Measurements from ENCODE around the gene GLG1. TPM values are rescaled to one million over a fixed set of nuclear protein-coding genes. Genes with fewer than 3 reads are reported as not detected.
"Not testable (repeated sequence)": the region's sequence is repeated elsewhere in the genome, so short reads cannot be mapped to it uniquely, and the experiment has no call there.

GLG1 gene
- total RNA-seq, 1 experiment from 2014 or later: 78.4 TPM

DNA sequence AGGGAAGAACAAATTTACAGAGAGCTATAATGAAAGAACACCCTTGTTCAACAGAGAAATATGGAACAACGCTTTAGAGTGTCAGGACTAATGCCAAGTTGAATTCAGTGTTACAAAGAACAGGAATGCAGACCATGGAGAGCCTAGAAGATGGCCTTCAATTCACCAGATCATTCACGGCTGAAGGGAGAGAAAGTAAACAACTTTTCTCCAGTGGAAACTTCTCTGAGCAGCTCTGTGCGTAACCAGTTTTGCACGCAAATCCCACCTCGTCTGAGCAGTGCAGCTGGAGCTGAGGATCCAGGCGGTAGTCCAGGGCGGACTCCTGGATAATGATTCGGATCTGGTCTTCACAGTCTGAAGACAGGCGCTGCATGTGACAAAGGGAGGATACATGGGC lies 145.1 kb downstream of the GLG1 start:
- in situ Hi-C loops (cut with HindIII; ENCODE audit: low sequenced_read_pairs): no loop called here
- DNase-seq (ENCODE audit: low spot score): no peak

GRCh38 chr16:74460542-74460941 lies 146.4 kb downstream of the GLG1 start:
- in situ Hi-C loops (cut with HindIII; ENCODE audit: low sequenced_read_pairs): no loop called here
- DNase-seq (ENCODE audit: low spot score): no peak

DNA sequence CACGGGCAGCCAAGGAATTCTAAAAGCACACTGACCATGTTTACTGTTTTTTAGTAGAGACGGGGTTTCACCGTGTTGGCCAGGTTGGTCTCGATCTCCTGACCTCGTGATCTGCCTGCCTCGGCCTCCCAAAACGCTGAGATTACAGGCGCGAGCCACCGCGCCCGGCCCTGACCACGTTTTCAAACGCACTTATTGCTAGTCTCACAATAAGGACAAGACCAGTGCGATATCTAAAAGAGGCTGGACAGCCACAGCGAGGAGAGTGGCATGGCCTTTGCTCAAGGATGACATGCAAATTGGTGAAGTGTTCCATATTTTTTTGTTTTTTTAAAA lies 150.7 kb downstream of the GLG1 start:
- in situ Hi-C loops (cut with HindIII; ENCODE audit: low sequenced_read_pairs): no loop called here
- no peak for DNase-seq (ENCODE audit: low spot score)

DNA sequence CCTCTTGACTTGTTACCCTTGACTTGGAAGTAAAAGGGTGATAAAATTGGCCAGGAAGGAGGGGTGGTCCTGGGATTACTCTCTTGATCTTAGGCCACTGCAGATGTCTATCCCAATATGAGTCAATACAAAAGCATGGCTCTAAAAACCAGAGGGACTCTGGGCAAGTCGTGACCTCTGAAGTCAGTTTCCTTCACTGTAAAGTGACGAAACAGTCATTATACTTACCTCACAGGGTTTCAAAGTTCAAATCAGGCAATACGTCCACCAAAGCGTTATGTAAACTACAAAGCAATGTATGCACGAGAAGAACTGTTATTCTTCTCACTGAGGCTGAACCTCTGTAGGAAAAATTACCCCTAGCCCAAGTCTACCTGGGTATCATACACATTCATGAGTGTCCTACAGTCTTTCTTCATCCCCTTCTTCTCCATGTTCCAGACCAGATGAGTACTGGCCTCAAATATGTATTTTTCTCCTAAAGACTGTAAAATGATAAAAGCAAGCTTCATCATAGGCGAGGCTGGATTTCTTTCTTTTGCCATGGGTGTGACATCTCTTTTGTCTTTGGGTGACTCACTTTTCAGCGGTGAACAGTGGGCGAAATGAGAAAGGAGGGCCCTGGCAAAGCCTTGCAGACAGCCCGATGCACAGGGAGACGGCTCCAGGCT lies 151.2 kb downstream of the GLG1 start:
- in situ Hi-C loops (cut with HindIII; ENCODE audit: low sequenced_read_pairs): no loop called here
- no peak for DNase-seq (ENCODE audit: low spot score)

GRCh38 chr16:74455213-74455612 lies 151.7 kb downstream of the GLG1 start:
- DNase-seq (ENCODE audit: low spot score): no peak
- in situ Hi-C loops (cut with HindIII; ENCODE audit: low sequenced_read_pairs): no loop called here

- in situ Hi-C loops (cut with HindIII; ENCODE audit: low sequenced_read_pairs): no loop called here
- no peak for DNase-seq (ENCODE audit: low spot score)
Observed at GRCh38 chr16:74451951-74452758, 154.8 kb downstream of the GLG1 start.

DNA sequence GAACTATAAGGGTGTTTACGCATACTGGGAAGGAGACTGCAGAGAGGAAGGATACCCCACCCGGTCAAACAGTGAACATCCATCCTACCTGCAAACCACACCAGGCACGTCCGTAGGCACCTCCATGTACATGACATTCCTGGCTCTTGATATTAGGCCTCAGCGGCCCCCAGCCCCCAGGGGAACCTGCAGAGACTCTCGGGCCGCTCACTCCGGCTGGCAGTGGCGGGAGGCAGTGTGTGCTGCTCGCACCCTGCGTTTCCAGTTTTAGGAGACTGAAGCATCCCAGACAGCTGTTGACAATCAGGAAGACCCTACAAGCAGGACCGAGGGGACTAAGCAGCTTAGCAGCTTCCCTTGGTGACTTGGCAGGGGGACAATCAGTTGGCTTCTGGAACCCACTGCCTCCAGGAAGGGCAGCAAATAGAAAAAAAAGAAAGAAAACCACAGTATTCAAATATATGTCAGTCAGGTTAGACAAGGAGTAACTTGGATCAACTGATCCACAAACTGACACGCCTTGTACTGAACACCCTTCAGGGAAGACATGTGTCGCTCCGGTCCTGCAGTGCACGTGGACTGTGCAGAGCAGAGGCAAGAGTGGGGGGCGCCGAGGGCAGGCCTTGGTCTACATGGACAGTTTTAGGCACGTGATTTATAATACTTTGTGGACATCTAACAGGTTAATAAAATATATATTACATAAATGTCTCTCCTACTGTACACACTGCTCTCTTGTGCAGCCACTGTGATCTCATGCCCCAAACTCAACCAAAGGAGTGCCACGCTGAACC lies 155.8 kb downstream of the GLG1 start:
- DNase-seq (ENCODE audit: low spot score): no peak
- in situ Hi-C loops (cut with HindIII; ENCODE audit: low sequenced_read_pairs): no loop called here

GRCh38 chr16:74450236-74450635 lies 156.7 kb downstream of the GLG1 start:
- in situ Hi-C loops (cut with HindIII; ENCODE audit: low sequenced_read_pairs): no loop called here
- no peak for DNase-seq (ENCODE audit: low spot score)

- DNase-seq (ENCODE audit: low spot score): no peak
- in situ Hi-C loops (cut with HindIII; ENCODE audit: low sequenced_read_pairs): no loop called here
Observed at GRCh38 chr16:74449470-74449869, 157.4 kb downstream of the GLG1 start.

DNA sequence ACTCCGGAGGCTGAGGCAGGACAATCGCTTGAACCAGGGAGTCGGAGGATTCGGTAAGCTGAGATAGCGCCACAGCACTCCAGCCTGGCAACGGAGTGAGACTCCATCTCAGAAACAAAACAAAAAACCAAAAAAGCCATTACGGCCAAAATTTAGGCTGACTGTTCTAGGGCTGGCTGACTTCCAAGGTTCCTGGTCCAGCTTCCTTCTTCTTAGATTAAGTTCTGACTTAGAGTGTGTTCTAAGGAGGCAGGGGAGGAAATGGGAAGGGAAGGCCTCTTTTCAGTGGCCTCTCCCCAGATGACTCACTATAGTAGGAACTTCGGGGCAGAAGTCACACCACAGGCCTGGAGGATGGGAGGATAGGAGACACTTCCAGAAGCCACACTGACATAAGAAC lies 157.9 kb downstream of the GLG1 start:
- in situ Hi-C loops (cut with HindIII; ENCODE audit: low sequenced_read_pairs): no loop called here
- peak; percentile 18 for DNase-seq (ENCODE audit: low spot score)

DNA sequence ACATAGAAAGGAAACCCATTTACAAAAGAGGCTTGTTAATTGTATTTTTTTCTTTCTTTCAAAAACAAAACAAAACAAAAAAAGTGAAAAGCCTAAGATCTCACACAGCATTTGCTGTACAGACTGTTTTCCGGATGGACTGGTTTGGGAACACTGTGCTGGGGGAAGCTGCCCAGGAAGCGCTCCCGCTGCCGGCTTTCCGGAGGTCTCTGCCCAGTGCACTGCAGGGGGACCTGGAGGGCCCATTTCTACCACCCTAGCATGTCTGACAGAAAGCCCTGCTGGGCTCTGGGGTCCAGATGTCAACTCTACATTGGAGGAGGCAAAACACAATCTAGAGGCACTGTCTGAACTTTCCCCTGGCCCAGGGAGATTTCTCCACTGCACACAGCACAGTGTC lies 159.3 kb downstream of the GLG1 start:
- in situ Hi-C loops (cut with HindIII; ENCODE audit: low sequenced_read_pairs): no loop called here
- peak; percentile 38 for DNase-seq (ENCODE audit: low spot score)

DNA sequence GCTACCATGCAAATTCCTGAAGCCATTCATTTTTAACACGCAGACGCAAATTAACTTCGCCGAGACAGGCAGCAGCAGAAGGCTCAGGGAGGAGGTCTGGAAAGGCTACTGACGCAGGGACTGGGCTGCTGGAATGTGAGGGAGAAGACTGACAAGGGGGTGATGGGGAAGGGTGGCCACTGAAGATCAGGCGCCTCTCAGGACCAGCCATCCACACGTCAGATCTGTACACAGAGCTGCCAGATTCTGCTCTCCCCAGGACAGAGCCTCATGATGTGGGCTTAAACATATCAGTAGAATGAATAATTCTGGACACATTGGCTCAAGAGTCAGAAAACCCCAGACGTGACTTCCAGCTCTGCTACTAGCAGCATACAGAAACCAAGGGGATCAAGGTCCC lies 160.0 kb downstream of the GLG1 start:
- in situ Hi-C loops (cut with HindIII; ENCODE audit: low sequenced_read_pairs): no loop called here
- DNase-seq (ENCODE audit: low spot score): peak; percentile 12

- in situ Hi-C loops (cut with HindIII; ENCODE audit: low sequenced_read_pairs); DNase-seq (ENCODE audit: low spot score): not testable (repeated sequence)
Observed at GRCh38 chr16:74443624-74444346, 163.1 kb downstream of the GLG1 start.

DNA sequence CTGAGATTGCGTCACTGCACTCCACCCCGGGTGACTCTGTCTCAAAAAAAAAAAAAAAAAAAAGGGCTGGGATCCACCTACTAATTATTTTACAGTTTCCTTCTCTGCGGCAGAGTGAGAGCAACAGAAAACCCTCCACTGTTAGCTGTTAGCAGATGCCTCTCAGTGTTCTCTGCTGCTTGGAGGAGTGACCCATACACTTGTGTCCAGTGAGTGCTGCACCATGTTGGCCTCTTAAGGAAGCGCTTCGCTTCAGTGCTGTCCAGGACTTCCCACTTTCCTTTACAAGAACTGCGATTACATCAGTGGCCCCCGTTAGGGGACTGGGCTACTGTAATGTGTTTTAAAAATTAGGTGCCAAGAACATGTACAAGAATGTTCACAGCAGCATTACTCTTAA lies 167.2 kb downstream of the GLG1 start:
- DNase-seq (ENCODE audit: low spot score): no peak
- in situ Hi-C loops (cut with HindIII; ENCODE audit: low sequenced_read_pairs): no loop called here

DNA sequence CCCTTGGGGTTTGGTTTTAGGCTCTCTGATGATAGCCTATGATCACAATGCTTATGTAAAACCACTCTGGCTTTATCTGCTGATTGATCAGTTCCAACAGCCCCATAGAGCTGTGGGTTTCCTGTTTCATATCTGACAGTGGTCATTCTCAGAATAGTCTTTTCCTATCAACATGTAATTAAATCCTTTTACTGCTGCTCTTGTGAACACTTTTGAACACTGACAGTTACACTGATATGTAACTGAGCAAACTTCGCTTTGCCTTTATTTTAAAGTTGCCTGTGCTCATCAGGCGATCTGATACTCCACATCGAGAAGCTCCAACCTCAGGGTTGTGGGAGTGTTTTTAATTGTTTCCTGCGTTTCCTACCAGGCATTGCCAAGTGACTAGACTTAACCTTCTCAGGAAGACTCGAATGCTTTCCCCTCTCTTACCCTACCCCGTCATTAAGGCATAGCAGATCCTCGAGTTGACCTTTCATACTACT lies 168.4 kb downstream of the GLG1 start:
- in situ Hi-C loops (cut with HindIII; ENCODE audit: low sequenced_read_pairs): no loop called here
- DNase-seq (ENCODE audit: low spot score): no peak

- no peak for DNase-seq (ENCODE audit: low spot score)
- in situ Hi-C loops (cut with HindIII; ENCODE audit: low sequenced_read_pairs): no loop called here
Observed at GRCh38 chr16:74431516-74431915, 175.4 kb downstream of the GLG1 start.

DNA sequence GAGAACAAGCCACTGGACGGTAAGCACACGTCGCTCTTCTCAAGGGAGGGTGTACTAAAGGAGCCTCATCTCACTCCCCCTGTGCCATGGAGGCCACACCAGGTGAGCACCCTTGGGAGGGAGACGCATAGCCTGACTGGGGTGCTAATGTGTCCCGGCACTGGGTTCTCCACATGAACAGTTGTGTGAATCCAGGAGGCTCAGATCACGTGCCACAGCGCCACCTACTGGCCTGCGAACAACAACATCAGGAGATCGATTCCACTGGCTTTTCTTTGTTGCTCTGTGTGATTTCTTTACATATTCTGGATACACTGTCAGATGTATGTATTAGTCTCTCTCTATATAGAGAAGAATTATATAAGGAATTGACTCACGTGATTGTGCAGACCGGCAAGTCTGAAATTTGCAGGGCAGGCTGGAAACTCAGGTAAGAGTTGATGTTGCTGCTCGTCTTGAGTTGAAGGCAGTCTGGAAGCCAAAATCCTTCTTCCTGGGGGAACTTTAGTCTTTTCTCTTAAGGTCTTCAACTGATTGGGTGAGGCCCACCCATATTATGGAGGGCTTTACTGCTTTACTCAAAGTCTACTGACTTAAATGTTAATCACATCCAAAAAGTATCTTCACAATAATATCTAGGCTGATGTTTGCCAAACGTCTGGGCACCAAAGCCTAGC lies 176.7 kb downstream of the GLG1 start:
- in situ Hi-C loops (cut with HindIII; ENCODE audit: low sequenced_read_pairs): not testable (repeated sequence)
- DNase-seq (ENCODE audit: low spot score): peak; percentile 62

DNA sequence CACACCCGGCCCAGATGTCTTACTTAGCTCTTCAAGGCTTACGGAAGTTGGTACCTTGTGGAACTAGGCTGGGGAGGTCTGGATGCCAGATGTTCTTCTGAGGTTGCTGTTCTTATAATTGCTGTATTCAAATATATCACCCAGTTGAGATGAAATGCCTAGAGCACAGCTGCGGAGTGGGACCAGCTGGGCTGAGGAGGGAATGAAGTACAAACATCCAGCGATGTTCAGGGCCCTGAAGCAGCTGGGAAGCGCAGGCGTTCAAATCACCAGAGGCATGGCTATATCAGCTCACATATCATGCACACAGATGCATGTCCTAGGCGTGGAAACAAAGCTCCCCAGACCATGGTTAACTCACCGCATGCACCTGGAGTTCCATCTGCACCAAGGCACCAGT lies 178.4 kb downstream of the GLG1 start:
- in situ Hi-C loops (cut with HindIII; ENCODE audit: low sequenced_read_pairs); DNase-seq (ENCODE audit: low spot score): not testable (repeated sequence)

DNA sequence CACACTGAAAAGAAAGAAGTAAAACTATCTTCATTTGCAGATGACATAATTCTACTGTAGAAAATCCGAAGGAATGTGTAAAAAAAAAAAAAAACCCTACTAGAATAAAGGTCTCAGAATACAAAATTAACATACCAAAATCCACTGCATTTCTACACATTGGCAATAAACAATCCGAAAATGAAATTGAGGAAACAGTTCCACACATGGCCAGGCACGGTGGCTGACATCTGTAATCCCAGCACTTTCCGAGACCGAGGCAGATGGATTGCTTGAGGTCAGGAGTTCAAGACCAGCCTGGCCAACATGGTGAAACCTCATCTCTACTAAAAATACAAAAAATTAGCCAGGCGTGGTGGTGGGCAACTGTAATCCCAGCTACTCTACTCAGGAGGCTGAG lies 181.2 kb downstream of the GLG1 start:
- in situ Hi-C loops (cut with HindIII; ENCODE audit: low sequenced_read_pairs); DNase-seq (ENCODE audit: low spot score): not testable (repeated sequence)

Measured in G401 (cell line).